NCI-H146 treated with DMSO at 0.1 percent for 48 hours (cell line): ENCODE measurements around the gene CLEC16A.
"Not testable (repeated sequence)": the region's sequence is repeated elsewhere in the genome, so short reads cannot be mapped to it uniquely, and the experiment has no call there.

Experiments
- DNase-seq: peaks from one replicate; lab custom pipeline; 2025; ENCODE audit not compliant: unreplicated experiment; lab: John Stamatoyannopoulos, UW

CLEC16A gene

DNA sequence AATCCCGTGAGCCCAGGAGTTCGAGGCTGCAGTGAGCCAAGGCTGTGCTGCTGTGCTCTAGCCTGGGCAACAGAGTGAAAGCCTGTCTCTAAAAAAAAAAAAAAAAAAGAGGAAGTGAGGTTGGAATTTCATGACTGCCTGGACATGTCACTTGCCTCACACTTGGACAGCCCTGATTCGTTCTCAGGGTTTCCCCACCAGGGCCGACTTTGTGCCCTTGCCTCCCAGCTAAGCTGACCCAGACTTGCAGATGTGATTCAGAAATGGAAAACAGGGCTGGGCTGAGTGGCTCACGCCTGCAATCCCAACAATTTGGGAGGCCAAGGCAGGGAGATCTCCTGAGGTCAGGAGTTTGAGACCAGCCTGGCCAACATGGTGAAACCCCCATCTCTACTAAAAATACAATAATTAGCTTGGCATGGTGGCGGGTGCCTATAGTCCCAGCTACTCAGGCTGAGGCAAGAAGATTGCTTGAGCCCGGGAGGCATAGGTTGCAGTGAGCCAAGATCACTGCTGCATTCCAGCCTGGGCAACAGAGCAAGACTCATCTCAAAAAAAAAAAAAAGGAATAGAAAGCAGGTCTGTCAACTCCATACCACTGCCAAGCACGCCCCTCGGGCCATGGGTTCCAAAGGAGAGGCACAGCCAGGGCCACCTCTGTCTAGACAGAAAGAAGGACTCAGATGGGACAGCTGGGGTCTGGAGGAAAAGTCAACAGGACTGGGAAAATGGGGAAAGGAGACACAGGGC, 264.7 kb downstream of the CLEC16A start:
- no peak for DNase-seq

DNA sequence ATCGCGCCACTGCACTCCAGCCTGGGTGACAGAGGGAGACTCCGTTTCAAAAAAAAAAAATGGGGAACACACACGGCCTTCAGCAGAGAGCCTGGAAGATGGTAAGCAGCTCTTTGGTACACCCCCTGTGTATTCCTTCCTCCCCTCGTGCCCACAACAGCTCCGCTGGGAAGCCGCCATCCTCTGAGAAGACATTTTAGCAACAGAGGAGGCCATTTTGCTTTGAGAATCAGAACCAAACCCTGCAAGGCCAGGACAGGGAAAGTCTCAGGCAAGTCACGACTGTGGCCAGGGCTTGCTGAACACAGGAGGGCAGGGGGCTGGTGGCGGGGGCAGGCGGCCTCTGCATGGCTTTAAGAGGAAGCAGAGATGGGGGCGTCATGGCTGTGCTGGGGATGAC, 265.9 kb downstream of the CLEC16A start:
- DNase-seq, result no peak

DNA sequence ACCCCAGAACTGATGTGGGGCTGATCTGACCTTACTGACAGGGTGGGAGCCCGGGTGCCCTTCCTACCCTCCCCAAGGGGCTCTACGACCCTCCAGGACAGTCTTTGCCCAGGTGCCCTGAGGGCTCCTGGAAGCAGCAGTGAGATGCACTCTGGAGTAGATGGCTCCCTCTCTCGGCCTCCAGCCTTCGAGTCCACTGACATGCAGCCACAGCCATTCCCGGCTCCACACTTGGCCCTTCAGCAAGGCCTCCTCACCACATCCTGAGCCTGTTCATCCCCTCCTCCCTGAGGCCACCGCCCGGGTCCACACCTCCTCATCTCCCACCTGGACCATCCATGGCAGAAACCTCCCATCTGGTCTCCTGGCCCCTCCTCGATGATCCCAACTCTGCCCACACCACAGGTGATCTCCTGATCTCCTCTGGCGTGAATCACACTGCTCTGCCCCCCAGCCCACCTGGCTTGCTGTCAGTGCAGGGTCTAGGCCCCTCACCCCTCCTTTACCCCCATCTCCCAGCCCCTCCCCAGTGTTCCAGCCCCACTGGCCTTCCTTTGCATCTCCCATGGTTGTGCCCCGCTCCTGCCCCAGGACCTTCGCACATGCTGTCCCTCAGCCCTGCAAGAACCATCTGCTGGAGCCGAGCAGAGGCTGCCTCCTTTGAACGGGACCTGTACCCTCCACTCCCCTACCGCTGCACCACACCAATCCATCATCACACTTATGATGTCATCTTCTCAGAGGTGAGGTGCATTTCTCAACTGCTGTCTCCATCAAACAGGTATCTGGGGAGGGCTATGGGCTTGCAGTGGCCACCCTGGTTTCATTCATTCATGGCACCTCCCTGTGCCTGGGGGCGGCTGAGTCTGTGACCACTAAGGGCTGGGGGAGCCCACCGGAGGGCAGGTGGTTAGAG, 267.0 kb downstream of the CLEC16A start:
- DNase-seq, result no peak

DNA sequence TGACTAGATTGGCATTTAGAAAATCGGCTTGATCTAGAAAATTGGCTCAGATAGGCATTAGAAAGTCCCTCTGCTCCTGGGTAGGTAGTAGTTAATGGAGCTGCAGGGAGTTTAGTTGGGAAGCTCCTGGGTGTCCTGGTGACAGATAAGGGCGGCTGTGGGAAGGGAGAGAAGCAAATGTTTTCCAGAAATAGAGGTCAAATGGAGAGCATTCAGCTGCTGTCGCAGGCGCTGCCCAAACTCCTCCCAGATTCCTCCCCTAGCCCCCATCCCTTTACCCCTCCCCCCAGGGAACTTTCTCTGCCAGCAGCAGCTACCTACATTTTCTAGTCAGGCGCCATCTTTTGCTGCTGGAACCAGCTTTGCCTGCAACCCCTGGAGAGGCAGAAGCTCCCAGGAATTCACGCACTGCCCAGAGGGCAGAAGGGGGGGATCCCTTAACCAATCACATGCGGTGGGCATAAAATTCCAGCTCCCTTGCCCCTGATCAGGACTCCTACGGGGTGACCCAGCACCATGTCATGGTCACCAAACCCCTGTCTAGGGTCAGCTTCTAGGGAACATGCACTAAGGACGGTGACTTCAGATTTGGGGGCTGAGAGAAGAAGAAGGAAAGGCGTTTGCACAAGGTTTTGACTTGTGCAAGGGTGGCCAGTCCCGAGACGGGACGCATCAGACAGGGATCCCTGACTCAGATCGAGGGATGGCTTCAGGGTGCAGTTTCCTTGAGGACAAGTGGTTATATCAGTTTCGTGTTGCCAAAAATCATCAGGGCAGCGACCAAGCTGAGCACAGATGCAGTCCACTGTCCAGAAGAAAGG, 267.8 kb downstream of the CLEC16A start:
- no peak for DNase-seq

DNA sequence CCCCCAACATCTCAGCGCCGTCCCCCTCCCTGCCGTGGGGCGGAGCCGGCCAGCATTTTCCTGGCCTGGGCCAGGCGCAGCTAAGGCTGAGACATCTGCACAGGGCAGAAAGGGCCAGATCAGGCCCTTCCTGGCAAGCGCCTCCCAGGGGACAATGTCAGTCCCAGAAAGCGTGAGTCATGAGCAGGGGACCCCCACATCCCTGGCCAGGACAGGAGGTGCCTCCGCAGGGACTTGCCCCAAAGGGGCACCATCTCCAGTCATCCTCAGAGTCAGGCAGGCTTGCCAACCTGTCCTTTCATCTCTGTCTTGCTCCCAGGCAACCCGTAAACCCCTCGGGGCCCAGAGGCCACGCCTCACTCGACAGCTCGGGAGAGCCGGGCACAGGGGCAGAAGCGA, 268.4 kb downstream of the CLEC16A start:
- DNase-seq, result no peak

DNA sequence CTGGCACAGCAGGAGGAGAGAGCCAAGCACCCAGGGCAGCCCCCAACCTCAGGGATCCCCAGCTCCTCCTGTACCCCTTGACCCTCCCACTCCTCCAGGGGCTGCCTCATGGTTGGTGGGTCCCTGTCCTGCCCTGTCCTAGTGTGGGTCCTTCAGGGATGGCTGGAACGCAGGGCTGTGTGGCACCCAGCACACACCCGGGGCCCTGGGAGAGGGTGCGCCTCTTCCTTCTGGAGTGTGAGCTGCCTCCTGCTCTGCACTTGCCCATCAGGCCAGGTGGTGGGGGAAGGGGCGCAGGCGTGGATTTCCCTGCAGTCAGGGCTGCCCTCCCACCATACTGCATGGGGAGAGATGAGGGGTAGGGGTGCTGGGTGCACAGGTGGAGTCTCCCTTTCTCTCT, 269.0 kb downstream of the CLEC16A start:
- no peak for DNase-seq

DNA sequence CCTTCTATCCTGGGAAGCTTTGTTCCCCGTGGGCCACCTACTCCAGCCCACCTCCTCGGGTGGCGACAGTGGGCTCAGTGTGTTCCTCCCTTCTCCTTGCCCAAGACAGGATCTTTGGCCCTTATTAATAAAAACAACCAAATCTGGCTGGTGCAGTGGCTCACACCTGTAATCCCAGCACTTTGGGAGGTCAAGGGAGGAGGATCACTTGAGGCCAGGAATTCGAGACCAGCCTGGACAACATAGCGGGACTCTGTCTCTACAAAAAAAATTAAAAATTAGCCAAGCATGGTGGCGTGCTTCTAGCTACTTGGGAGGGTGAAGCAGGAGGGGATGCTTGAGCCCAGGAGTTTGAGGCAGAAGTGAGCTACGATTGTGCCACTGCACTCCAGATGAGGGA, 269.4 kb downstream of the CLEC16A start:
- DNase-seq, result no peak

DNA sequence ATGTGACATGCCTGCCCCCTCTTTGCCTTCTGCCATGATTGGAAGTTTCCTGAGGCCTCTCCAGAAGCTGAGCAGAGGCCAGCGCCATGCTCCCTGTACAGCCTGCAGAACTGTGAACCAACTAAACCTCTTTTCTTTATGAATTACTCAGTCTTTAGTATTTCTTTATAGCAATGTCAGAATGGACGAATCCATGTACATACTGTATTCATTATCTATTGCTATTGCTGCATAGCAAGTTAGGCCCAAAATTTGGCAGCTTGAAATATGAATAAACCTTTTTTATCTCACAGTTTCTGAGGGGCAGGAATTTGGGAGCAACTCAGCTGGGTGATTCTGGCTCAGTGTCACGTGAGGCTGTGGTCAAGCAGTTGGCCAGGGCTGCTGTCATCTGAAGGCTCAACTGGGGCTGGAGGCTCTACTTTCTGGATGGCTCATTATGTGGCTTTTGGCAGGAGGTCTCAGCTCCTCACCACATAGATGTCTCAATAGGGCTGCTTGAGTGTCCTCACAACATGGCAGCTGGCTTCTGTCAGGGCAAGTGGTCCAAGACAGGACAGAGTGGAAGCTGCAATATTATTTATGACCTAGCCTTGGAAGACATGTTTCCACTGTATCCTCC, 271.7 kb downstream of the CLEC16A start:
- no peak for DNase-seq

DNA sequence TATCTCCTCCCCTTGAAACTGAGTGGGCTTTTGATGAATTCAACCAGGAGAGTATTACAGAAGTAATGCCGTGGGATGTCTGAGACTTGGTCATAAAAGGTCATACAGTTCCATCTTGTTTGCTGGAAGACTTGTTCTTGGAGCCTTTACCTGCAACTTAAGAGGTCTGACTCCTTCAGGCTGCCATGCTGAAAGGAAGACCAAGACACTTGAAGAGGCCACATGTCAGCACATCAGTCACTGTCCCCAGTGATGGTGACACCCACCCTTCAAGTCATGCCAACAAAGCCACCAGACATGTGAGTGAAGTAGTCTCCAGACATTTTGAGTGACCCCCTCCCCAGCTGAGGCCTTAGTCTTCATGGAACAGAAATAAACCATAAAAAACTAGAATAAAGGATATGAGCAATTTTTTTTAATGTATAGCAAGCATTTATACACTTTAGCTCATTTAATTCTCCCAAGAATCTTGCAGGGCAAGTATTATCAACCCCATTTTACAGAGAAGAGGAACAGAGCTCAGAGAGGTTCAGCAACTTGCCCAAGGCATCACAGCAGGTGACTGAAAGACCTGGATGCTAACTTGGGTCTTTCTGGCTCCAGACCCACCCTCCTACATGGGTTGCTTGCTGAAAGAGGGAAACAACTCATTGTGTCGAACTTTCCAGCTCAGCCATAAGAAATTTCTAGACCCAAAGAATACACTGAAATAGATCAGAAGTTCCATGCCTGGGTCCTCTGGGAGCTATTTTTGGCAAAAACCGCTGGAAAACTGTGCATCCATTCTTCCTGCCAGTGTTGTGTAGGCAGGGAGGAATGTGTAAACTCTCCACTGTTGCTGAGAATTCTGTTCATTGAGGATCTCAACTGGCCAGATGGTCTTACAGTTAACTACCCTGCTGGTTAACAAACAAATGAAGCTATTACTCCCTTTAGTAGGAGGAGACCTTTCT, 273.6 kb downstream of the CLEC16A start:
- DNase-seq, result no peak

DNA sequence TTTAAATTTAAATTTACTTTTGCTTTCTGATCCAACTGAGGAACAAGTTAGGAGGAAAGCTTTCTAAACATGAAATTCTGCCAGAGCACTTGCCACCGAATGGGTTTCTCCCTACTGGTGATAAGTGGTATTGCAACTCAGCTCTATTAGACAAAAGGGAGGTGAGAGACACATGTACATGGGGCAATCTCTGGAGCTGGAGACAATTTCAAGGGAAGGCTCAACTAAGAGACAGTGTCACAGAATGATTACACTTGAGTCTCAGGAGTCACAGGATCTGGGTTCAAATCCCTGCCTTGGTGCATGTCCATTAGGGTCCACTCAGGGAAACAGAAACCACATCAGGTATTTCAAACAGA, 274.2 kb downstream of the CLEC16A start:
- DNase-seq, result no peak

DNA sequence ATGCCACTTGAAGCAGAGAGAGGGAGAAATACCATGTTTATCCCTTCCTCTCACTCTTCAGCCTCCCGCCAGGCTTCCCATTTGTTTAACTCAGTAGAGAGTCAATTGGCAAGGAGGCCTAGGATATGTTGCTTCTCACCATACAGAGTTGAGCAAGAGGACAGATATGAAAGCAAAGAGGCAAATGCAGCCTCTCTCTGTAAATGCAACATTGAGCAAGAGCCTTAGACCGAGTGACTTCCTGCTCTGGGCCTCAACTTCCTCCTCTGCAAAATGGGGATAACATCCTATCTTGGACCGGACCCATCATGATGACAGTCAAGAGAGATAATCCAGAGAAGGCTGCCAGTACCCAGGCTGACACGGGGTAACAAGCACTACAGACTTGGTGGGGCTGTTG, 274.8 kb downstream of the CLEC16A start:
- no peak for DNase-seq

DNA sequence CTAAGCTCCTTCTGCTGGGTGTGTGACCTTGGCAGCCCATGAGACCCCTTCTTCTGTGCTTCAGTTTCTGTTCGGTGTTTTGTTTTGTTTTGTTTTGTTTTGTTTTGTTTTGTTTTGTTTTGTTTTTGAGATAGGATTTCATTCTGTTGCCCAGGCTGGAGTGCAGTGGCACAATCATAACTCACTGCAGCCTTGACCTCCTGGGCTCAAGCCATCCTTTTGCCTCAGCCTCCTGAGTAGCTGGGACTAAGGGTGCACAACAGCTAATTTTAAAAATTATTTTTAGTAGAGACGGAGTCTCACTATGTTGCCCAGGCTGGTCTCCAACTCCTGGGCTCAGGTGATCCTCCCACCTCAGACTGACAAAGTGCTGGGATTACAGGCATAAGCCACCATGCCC, 276.1 kb downstream of the CLEC16A start:
- not testable (repeated sequence) for DNase-seq

DNA sequence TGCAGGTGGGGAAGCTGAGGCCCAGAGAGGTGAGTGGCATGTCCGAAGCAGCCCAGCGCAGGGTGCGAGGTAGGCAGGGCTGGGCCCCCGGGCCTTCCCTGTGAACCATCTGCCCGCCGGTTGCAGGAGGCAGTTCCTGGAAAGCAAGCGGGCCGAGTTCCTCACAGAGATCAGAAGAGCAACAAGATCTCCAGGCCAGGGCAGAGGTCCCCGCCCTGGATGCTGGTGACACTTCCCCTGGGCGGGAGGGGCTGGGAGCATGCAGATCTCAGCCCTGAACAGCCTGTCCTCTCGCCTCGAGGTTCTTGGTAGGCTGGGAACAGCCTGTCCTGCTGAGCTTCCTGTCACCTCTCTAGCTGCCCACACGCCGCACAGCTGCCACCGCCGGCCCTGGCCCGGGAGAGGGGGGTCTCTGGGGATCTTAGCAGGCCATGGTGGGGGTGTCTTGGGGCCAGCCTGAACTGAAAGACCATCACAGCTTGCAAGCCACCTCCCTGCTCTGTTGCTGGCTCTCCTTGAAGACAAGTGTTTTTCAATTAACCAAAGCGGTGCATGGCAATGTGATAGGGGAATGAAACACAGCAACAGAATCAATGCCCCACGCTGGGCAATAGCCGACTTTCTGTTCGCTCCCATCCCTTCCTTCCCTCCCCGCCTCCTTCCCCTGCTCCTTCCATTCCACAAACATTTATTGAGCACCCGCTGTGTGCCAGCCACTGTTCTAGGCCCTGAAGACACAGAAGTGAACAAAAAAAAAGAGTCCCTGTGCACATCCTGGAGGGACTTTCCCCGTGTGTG, 279.9 kb downstream of the CLEC16A start:
- DNase-seq, result peak; percentile 46

DNA sequence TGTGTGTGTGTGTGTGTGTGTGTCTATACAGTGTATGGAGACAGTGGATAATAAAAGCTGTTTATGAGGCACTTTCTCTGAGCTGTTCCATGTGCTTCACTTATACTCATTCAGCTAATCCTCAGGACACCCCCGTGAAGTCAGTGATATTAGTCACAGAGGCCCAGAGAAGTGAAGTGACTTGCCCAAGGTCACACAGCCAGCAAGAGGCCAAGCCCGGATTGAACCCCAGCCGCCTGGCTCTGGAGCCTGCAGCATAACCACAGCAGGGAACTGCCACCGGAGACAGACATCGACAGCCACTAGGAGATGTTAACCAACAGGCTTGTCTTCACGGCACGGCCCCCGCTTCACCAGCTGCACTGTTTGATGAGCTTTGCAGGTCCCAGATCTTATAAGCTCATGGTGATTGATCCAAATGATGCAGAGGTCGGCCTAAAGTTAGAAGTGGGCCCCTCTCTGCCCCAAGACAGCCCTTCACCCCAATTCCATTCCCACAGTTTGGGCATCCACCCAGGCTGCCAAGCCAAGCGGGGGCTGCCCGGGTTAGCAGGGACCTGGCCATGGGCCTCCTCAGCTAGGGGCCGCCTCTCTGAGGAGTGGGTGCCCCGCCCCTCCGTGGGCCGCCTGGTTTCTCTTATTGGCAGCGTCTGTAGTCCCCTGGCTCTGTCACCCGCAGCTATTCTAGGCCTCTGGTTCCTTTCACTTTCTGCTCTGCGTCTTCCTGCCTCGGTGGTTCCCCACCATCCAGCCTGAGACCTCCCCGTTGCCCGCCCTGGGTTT, 280.7 kb downstream of the CLEC16A start:
- DNase-seq, result no peak

DNA sequence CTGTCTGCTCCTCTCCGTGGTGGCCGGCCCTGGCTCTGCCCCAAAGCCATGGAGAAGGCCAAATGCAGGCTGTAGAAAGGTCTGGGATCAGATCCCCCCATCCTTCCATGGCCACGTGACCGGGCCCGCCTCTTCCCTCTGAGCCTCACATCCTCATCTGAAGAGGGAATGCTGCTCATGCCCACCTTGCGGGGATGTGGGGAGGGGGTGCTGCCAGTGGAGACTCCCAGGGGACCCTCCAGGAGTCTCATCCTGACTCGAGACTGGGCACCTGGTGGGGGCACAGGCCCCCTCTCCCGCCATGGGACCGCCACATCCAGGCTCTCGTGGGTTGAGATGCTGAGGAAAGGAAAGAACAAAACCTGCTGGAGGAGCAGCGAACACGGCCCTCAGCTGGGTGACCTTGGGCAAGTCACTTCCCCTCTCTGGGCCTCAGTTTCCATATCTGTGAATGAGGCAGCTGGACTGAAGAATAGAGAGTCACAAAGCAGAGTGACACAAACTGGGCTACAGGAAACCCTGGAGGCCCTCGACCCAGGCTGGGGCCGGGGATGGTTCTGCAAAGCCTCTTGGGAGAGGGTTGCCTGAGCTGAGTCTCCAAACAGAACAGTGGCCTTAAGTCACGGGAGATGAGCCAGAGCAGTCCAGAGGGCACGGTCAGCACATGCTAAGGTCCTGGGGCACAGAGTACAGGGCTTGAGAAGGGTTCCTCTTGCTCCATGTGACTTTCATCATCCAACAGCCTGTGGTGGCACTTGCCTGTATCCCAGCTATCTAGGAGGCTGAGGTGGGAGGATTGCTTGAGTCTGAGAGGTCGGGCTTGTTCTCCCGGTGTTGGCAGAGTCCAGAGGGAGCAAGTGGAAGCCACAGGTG, 281.5 kb downstream of the CLEC16A start:
- no peak for DNase-seq

DNA sequence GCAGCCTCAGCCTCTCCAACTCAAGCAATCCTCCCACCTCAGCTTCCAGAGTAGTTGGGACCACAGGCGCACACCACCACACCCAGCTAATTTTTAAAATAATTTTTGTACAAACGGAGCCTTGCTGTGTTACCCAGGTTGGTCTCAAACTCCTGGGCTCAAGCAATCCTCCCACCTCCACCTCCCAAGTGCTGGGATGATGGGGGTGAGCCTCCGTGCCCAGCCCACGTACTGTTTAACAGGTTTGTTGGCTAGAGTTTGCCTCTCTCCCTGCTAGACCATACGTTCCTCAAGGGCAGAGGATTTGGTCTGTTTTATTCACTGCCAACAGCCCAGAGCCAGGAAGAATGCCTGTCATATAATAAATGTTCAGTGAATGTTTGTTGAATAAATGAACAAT, 285.1 kb downstream of the CLEC16A start:
- no peak for DNase-seq

DNA sequence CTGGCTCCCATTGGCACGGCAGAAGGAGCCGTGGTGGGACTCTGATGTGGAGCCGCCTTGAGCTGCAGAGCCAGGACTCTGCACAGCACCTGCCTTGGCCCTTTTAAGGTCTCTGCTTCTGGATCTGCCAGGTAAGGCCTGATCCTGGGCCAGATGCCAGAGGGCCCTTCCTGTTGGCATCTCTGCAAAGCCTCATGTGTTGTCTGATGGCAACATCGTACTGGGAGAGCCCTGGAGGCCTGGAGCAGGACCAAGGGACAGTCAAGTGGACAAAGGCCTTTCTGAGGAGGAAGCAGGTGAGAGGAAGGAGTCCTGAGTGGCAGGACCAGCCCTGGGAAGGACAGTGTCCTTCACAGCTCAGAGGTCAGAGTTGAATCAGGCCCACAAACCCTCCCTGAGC, 285.5 kb downstream of the CLEC16A start:
- no peak for DNase-seq
